B cell (primary cell): ENCODE data around the gene AQP3. TPM values are rescaled to one million over a fixed set of nuclear protein-coding genes. Genes with fewer than 3 reads are reported as not detected.
"Not testable (repeated sequence)": the region's sequence is repeated elsewhere in the genome, so short reads cannot be mapped to it uniquely, and the experiment has no call there.

ENCODE experiments used
- ATAC-seq: fragments of 200-7000 bp; cut with Tn5 transposase; one replicate; pipeline ENCODE4 v1.10.0; 2021; ENCODE audit warnings: low read depth, mild to moderate bottlenecking, moderate number of reproducible peaks, moderate library complexity
- CTCF ChIA-PET: fragments of 350-600 bp; sonication (Branson Sonifier 250); formaldehyde crosslinking; loops from one replicate; lab custom pipeline; 2021; ENCODE audit warnings: antibody characterized with exemption, inconsistent platforms; lab: Charles Lee
- POLR2A ChIA-PET: fragments of 350-600 bp; sonication (Branson Sonifier 250); formaldehyde crosslinking; loops from one replicate; lab custom pipeline; 2021; ENCODE audit warnings: antibody characterized with exemption; lab: Charles Lee
- DNase-seq: peaks from one replicate; pipeline ENCODE4 v3.0.0; 2013
- H2AFZ ChIP-seq: 2 replicates; pipeline ENCODE4 v1.6.1; 2012; ENCODE audit warnings: mild to moderate bottlenecking, low read depth, low read length; ENCODE audit not compliant: insufficient read depth, poor library complexity, severe bottlenecking
- H3K27ac ChIP-seq, 2 donors: 1 replicate in 1 of 2; 2 replicates in 1 of 2; pipeline ENCODE4 v1.5.1; 2012 to 2013; ENCODE audit warnings: low read length in 2 of 2, mild to moderate bottlenecking in 2 of 2, moderate library complexity in 1 of 2
- H3K27me3 ChIP-seq, 4 experiments: fragments of 200-600 bp in 1 of 4; sonication (generic) in 1 of 4; replicated peaks in 1 of 4; 1 replicate in 2 of 4; 2 replicates in 2 of 4; pipeline versions ENCODE4 v1.6.1 to v1.7.0; 2013 to 2016; ENCODE audit warnings: low read length in 3 of 4, mild to moderate bottlenecking in 2 of 4, mixed read lengths in 1 of 4, moderate library complexity in 1 of 4; ENCODE audit not compliant: insufficient read depth in 4 of 4, control insufficient read depth in 3 of 4; ENCODE audit errors: control extremely low read depth in 1 of 4
- H3K36me3 ChIP-seq, 2 experiments: replicated peaks in 1 of 2; 1 replicate in 1 of 2; 2 replicates in 1 of 2; pipeline versions ENCODE4 v1.6.1 to v1.7.1; 2013; ENCODE audit warnings: low read length in 1 of 2; ENCODE audit not compliant: insufficient read depth in 2 of 2, control insufficient read depth in 1 of 2; ENCODE audit errors: control extremely low read depth in 1 of 2, extremely low read depth in 1 of 2
- H3K4me1 ChIP-seq, 2 donors: fragments of 200-600 bp in 1 of 2; sonication (generic) in 1 of 2; 1 replicate in 1 of 2; 2 replicates in 1 of 2; pipeline versions ENCODE4 v1.5.1 to v1.6.1; 2013 to 2017; ENCODE audit warnings: low read length in 2 of 2; ENCODE audit not compliant: control insufficient read depth in 2 of 2, insufficient read depth in 2 of 2
- H3K4me2 ChIP-seq: replicated peaks from 2 replicates; pipeline ENCODE3; 2012; ENCODE audit warnings: mild to moderate bottlenecking, low read depth, low read length; ENCODE audit not compliant: poor library complexity, severe bottlenecking
- H3K4me3 ChIP-seq, 5 experiments: fragments of 200-600 bp in 1 of 5; sonication (generic) in 1 of 5; 1 replicate in 3 of 5; 2 replicates in 2 of 5; pipeline versions ENCODE4 v1.5.1 to v1.7.0; 2011 to 2016; ENCODE audit warnings: low read length in 4 of 5, mild to moderate bottlenecking in 4 of 5, low read depth in 2 of 5, control low read depth in 1 of 5, moderate library complexity in 1 of 5; ENCODE audit not compliant: insufficient read depth in 1 of 5; ENCODE audit errors: control extremely low read depth in 1 of 5, extremely low read depth in 1 of 5
- H3K79me2 ChIP-seq: fragments of 200-600 bp; sonication (generic); one replicate; pipeline ENCODE4 v1.6.0; 2016; ENCODE audit warnings: low read length; ENCODE audit not compliant: control insufficient read depth, insufficient read depth
- H3K9ac ChIP-seq: fragments of 200-600 bp; sonication (generic); 2 replicates; pipeline ENCODE4 v1.6.1; 2017; ENCODE audit warnings: mild to moderate bottlenecking, low read length, moderate library complexity
- H3K9me3 ChIP-seq, 3 donors: one replicate each; pipeline versions ENCODE4 v1.6.1 to v1.7.1; 2013; ENCODE audit warnings: low read length in 2 of 3; ENCODE audit not compliant: control insufficient read depth in 2 of 3, insufficient read depth in 1 of 3; ENCODE audit errors: control extremely low read depth in 1 of 3
- H4K20me1 ChIP-seq: 2 replicates; pipeline ENCODE4 v1.6.0; 2012; ENCODE audit warnings: mild to moderate bottlenecking, low read length; ENCODE audit not compliant: insufficient read depth, control insufficient read depth, poor library complexity, severe bottlenecking
- H3K27ac Mint-ChIP-seq: one replicate; pipeline ENCODE4 v1.8.0; 2021; ENCODE audit warnings: mixed read lengths
- H3K27me3 Mint-ChIP-seq: one replicate; pipeline ENCODE4 v1.8.0; 2021; ENCODE audit warnings: mixed read lengths
- H3K4me1 Mint-ChIP-seq: one replicate; pipeline ENCODE4 v1.8.0; 2021; ENCODE audit warnings: mixed read lengths
- H3K4me3 Mint-ChIP-seq: one replicate; pipeline ENCODE4 v1.8.0; 2021; ENCODE audit warnings: mixed read lengths
- H3K9me3 Mint-ChIP-seq: one replicate; pipeline ENCODE4 v1.8.0; 2022; ENCODE audit warnings: mixed read lengths; ENCODE audit not compliant: insufficient read depth
- EZH2 ChIP-seq: IDR thresholded peaks from 2 replicates; pipeline ENCODE4 v1.6.1; 2012; ENCODE audit warnings: borderline replicate concordance, low read depth, mild to moderate bottlenecking, moderate library complexity, low read length; ENCODE audit not compliant: insufficient read depth, poor library complexity, severe bottlenecking
- WGBS: methylation state at CpG from one replicate; pipeline ENCODE4 v1.1.5; 2013; ENCODE audit warnings: missing lambda C conversion rate; ENCODE audit not compliant: insufficient coverage; 5-methylcytosine and 5-hydroxymethylcytosine counted together
- intact Hi-C: fragments of 100-400 bp; cut with micrococcal nuclease; formaldehyde crosslinking; loops from one replicate; pipeline ENCODE4 v1.10.0; 2022
- polyA plus RNA-seq: library from polyadenylated mRNA; depleted of rRNA; stranded (reverse); fragments of >200 nt; gene quantifications from 2 replicates; pipeline ENCODE4 v1.2.3, GENCODE V29; 2012
- total RNA-seq, 2 donors: library from RNA; stranded (reverse); fragments of 120-200 nt in 1 of 2; gene quantifications; 1 replicate in 1 of 2; 2 replicates in 1 of 2; pipeline versions ENCODE4 v1.2.3 to v1.2.4, GENCODE V29; 2013 to 2022
- TF ChIP-seq, protein P1 (sequence below): fragments of 200-600 bp; IDR thresholded peaks from one replicate; pipeline ENCODE4 v1.8.0; 2022; ENCODE audit warnings: antibody characterized with exemption, mild to moderate bottlenecking

AQP3 gene
- total and polyA plus RNA-seq, 2 donors (not counting 1 experiment from before 2014, with no cell fraction given): 1.8 to 10.0 TPM

DNA sequence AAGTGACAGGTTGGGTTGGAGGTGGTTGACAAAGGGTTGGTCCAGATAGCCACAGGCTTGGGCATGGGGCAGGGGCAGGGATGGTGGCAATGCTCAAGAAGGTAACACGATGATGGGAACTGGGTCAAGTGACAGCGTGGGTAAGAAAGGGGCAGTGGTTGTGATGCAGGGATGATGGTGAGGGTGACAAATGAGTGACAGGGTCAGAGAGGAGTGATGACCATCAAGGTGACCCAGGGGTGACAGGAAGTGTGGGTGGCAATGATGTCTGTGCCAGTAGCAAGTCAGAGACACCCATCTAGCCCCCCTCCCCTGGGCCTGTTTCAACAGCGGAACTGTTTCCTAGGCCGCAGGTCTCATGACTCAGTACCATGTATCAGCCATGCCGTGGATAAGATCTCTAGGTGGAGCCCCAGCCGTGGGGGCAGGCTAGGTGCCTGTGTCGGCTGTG is 20.5 kb downstream of the AQP3 start:
- WGBS: 90% methylated on average over 7 of the region's 7 CpGs

DNA sequence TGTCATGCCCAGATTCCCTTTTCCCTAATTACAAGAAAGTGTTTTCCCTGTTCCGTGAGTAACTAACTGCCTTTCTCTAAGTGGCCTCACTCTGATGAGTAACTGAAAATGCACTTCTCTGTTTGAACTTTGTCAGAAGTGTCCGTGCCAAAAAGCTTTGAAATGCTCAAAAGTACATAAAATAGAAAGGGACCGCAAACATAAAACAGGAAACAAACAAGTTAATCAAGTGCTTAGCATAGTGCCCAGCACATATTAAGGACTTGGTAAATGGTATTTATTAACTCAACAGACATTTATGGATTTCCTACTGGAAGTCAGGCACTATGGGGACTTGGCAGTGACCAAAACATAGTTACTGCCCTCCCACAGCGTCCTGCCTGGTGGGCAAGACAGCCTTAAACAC is 22.3 kb downstream of the AQP3 start:
- TF ChIP-seq, protein P1, sequence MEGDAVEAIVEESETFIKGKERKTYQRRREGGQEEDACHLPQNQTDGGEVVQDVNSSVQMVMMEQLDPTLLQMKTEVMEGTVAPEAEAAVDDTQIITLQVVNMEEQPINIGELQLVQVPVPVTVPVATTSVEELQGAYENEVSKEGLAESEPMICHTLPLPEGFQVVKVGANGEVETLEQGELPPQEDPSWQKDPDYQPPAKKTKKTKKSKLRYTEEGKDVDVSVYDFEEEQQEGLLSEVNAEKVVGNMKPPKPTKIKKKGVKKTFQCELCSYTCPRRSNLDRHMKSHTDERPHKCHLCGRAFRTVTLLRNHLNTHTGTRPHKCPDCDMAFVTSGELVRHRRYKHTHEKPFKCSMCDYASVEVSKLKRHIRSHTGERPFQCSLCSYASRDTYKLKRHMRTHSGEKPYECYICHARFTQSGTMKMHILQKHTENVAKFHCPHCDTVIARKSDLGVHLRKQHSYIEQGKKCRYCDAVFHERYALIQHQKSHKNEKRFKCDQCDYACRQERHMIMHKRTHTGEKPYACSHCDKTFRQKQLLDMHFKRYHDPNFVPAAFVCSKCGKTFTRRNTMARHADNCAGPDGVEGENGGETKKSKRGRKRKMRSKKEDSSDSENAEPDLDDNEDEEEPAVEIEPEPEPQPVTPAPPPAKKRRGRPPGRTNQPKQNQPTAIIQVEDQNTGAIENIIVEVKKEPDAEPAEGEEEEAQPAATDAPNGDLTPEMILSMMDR: no peak
- no peak for TF ChIP-seq EZH2
- Histone ChIP-seq H3K9ac (no peak overlapping the region), H3K9me3 (no peaks in the 10 kb centered on the region), H3K36me3 (no peaks in the 10 kb centered on the region), H3K4me1 (no peaks in the 10 kb centered on the region), H3K4me3 (no peak overlapping the region), H3K4me2 (no peak overlapping the region), H3K27ac (no peak overlapping the region), H3K27me3 (no peaks in the 10 kb centered on the region), H3K79me2 (no peaks in the 10 kb centered on the region), H4K20me1 (no peaks in the 10 kb centered on the region), H2AFZ (no peak overlapping the region)
- Mint-ChIP-seq H3K4me3 (no peak overlapping the region), H3K27me3 (no peaks in the 10 kb centered on the region), H3K9me3 (no peaks in the 10 kb centered on the region), H3K27ac (no peak overlapping the region), H3K4me1 (no peaks in the 10 kb centered on the region)
- no CpG with 5 or more reads among the region's 4 CpGs for WGBS
- intact Hi-C loops: no loop called here
- ChIA-PET POLR2A (no interaction called here), CTCF (interaction anchor here (0.6 kb wide), 1 partner anchor 406 kb away, joined by 3 read pairs; no protein-coding TSS in a partner anchor)
- ATAC-seq (no peak), DNase-seq (no peak)

More for the DNA sequence above, 20.5 kb downstream of the AQP3 start:
- intact Hi-C loops: no loop called here
- ATAC-seq (no peak), DNase-seq (no peak)
- Histone ChIP-seq H3K79me2 (no peaks in the 10 kb centered on the region), H4K20me1 (no peaks in the 10 kb centered on the region), H3K9ac (no peak overlapping the region), H3K4me3 (no peak overlapping the region), H3K36me3 (no peaks in the 10 kb centered on the region), H3K27me3 (no peaks in the 10 kb centered on the region), H2AFZ (no peak overlapping the region), H3K4me2 (no peak overlapping the region), H3K9me3 (no peaks in the 10 kb centered on the region), H3K27ac (no peak overlapping the region), H3K4me1 (no peaks in the 10 kb centered on the region)
- Mint-ChIP-seq H3K4me3 (no peak overlapping the region), H3K4me1 (no peaks in the 10 kb centered on the region), H3K9me3 (no peaks in the 10 kb centered on the region), H3K27me3 (no peaks in the 10 kb centered on the region), H3K27ac (no peak overlapping the region)
- ChIA-PET CTCF (no interaction called here), POLR2A (no interaction called here)
- TF ChIP-seq, protein P1: no peak
- no peak for TF ChIP-seq EZH2

DNA sequence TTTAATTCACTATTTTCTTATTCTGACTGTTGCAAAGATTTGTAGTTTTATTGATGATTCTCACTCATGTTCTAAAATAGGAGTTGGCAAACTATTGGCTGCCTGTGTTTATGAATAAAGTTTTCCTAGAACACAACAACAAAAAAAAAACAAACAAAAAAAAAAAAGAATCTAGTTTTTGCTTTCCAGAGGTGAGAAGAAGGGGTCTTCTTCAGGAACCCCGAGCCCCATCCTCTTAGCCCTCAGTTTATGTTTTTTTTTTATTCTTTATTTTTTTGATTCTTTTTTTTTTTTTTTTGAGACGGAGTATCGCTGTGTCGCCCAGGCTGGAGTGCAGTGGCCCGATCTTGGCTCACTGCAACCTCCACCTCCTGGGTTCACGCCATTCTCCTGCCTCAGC is 22.9 kb downstream of the AQP3 start:
- DNase-seq, intact Hi-C loops: not testable (repeated sequence)
- WGBS: no CpG with 5 or more reads among the region's 6 CpGs

More for the DNA sequence above, 22.9 kb downstream of the AQP3 start:
- H3K4me1 ChIP-seq, H2AFZ ChIP-seq, H3K9me3 Mint-ChIP-seq, H4K20me1 ChIP-seq, ATAC-seq, POLR2A ChIA-PET, H3K36me3 ChIP-seq, H3K9ac ChIP-seq, H3K27me3 Mint-ChIP-seq, H3K4me3 ChIP-seq, H3K27me3 ChIP-seq, H3K27ac Mint-ChIP-seq, H3K4me2 ChIP-seq, H3K79me2 ChIP-seq, CTCF ChIA-PET, H3K4me3 Mint-ChIP-seq, H3K27ac ChIP-seq, H3K9me3 ChIP-seq, H3K4me1 Mint-ChIP-seq: not testable (repeated sequence)
